ENCODE data around the gene GTF3A.
"Not testable (repeated sequence)": the region's sequence is repeated elsewhere in the genome, so short reads cannot be mapped to it uniquely, and the experiment has no call there.

GTF3A gene

DNA sequence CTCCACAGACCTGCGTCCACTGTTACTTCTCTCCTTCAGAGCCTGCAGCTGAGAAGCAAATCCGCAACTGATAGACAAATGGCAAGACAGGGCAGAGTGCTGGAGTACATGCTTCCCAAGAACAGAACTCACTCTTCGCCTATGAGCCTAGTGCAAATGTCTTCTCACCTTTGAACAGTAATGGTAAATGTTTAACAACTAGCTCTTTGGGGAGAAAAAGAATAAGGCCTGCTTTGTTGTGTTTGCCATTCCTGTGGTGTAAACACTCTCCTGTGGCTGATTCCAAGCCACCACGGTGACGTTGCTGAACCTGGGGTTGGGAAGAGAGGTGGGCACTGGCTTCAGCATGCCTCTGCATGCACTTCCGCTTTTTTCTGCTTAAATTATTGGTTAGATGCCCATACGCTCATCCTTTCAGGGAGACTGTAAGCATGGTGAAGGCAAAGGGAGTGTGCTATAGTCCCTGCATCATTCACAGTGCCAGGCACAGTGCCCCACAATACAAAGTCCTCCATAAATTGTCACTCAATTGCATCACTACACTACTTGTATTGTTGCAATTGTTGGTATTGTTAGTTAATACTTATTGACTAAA lies 28.1 kb upstream of the GTF3A start:
- TF ChIP-seq, protein P1, sequence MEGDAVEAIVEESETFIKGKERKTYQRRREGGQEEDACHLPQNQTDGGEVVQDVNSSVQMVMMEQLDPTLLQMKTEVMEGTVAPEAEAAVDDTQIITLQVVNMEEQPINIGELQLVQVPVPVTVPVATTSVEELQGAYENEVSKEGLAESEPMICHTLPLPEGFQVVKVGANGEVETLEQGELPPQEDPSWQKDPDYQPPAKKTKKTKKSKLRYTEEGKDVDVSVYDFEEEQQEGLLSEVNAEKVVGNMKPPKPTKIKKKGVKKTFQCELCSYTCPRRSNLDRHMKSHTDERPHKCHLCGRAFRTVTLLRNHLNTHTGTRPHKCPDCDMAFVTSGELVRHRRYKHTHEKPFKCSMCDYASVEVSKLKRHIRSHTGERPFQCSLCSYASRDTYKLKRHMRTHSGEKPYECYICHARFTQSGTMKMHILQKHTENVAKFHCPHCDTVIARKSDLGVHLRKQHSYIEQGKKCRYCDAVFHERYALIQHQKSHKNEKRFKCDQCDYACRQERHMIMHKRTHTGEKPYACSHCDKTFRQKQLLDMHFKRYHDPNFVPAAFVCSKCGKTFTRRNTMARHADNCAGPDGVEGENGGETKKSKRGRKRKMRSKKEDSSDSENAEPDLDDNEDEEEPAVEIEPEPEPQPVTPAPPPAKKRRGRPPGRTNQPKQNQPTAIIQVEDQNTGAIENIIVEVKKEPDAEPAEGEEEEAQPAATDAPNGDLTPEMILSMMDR (IDR thresholded peaks at IDR 0.05): no peak
- no peak for TF ChIP-seq ZFX (IDR thresholded peaks at IDR 0.05; ENCODE audit: borderline replicate concordance)
- no peak overlapping the region for H3K27ac ChIP-seq

DNA sequence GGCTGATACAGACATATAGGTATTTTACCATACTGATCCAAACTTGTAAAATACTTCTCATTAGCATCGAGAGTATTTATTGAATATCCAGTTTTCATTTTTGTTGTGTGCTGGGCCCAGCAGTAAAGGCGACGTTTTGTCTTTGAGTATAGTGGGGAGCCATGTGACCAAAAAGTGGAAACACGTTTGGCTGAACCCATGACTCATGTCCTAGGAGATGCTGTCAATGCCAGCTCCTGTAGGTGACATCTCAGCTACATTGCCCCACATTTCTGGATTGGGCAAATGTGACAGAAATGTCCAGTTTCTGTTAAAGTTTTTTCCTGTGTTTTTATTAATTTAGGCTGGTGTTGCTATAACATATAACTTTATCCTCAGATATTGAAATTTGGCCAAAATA lies 26.1 kb upstream of the GTF3A start:
- no peak overlapping the region for H3K27ac ChIP-seq
- TF ChIP-seq, protein P1 (IDR thresholded peaks at IDR 0.05): no peak
- TF ChIP-seq ZFX (IDR thresholded peaks at IDR 0.05; ENCODE audit: borderline replicate concordance): no peak

DNA sequence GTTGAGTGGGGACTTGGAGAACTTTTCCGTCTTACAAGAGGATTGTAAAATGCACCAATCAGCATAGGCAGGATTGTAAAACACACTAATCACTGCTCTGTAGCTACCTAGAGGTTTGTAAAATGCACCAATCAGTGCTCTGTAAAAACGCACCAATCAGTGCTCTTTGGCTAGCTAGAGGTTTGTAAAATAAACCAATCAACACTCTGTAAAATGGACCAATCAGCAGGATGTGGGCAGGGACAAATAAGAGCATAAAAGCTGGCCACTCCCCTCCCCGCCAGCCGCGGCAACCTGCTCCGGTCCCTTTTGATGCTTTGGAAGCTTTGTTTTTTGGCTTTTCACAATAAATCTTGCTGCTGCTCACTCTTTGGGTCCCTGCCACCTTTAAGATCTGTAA lies 24.0 kb upstream of the GTF3A start:
- not testable (repeated sequence) for H3K27ac ChIP-seq

DNA sequence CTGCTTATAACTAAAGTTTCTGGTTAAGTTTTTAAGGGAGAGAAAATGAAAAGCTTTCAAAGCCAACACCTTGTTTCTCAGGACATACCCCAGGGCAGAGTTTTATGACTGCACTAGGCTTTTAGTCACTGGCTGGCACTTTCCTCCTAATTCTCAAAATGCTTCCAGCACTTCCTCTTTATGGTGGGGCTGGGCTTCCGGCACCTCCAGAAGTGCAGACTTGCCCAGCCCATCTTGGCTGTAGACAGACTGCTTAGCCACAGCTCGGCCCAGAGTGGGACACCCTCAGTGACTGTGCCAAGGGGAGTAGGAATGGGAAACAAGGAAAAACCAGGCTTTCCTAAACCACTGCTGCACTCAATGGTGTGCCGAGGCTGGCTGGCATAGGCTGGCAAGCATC lies 23.2 kb upstream of the GTF3A start:
- no peak overlapping the region for H3K27ac ChIP-seq
- no peak for TF ChIP-seq ZFX (IDR thresholded peaks at IDR 0.05; ENCODE audit: borderline replicate concordance)
- TF ChIP-seq, protein P1 (IDR thresholded peaks at IDR 0.05): no peak

DNA sequence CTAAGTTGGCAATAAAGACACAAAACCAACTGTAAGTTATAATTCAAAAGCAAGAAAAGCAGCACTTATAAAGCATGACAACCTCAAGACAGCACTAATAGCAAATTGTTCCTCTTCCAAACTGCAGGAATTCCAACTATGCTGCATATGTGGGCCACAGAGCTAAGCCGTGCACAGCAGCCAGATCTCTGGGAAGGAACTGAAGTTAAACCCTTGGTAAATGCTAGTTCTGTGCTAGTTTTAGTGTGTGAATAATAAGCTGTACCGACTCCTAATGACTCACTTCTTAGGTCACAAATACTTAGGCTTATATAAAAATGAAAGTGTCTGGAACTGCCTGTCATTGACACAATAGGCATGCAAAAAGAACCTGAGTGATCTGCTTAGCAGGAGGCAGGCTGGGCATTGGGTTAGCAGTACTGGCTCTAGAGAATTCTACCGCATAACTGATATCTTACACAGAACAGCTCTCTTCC lies 21.2 kb upstream of the GTF3A start:
- H3K27ac ChIP-seq: no peak overlapping the region
- TF ChIP-seq ZFX (IDR thresholded peaks at IDR 0.05; ENCODE audit: borderline replicate concordance): no peak
- TF ChIP-seq, protein P1 (IDR thresholded peaks at IDR 0.05): no peak

DNA sequence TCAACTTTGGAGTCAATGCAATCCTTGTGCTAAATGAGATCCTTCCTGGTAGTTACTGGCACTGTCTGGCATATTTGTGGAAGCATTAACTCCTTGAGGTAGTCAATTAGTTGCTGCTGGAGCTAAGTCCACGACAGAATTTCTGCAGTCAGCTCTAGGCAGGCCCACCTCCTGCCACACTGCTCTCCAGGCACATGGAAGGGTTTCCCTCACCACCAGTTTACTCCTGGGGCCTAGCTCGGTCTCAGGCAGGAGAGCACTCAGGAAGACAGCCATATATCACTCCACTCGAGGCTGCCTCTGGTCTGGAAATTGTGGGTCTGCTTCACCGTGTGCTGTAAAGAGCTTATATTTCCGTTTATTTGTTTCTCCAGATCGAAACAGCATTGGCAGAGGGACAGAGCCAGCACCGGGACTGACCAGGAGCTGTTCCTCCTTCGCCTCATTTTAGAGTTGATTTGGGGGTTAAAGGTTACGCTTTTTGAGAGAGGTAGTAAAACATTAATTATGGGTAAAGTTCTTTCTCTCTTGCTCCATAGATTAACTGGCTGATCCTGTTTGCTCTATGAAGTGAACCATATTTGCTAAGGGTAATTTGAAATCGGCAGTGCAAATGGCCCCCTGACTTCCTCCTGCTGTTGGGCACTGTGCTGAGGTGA lies 20.6 kb upstream of the GTF3A start:
- no peak overlapping the region for H3K27ac ChIP-seq
- TF ChIP-seq ZFX (IDR thresholded peaks at IDR 0.05; ENCODE audit: borderline replicate concordance): no peak
- TF ChIP-seq, protein P1 (IDR thresholded peaks at IDR 0.05): no peak

DNA sequence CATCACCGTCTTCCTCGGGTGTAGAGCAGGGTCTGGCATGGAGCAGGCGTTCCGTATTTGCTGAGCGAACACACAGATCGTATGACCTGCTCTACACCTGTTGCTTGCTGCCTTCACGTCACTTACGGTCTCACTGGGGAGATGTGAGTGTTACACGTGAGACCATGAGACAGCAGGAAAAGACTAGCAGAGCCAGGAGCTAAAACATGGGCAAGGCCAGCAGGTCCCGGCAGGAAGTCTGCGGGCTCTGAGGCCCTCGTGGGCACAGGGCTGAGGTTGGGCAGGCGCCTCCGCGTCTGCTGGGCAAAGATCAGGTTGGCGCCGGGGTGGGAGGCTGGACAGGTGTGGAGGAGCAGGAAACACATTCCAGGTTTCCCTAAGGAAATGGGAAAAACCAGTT lies 19.7 kb upstream of the GTF3A start:
- TF ChIP-seq, protein P1 (IDR thresholded peaks at IDR 0.05): no peak
- TF ChIP-seq ZFX (IDR thresholded peaks at IDR 0.05; ENCODE audit: borderline replicate concordance): no peak
- H3K27ac ChIP-seq: no peak overlapping the region

All from 22Rv1 (cell line).